GM21529 (cell line): ENCODE data around the gene TRIB2.
"Not testable (repeated sequence)": the region's sequence is repeated elsewhere in the genome, so short reads cannot be mapped to it uniquely, and the experiment has no call there.

Experiments
- ATAC-seq: cut with Tn5 transposase; IDR thresholded peaks from one replicate; pipeline ENCODE4 v1.9.1; 2021; ENCODE audit not compliant: unreplicated experiment

TRIB2 gene

GRCh38 chr2:12716282-12717190 lies at the start of gene TRIB2:
TRIB2 (plus strand) TSS chr2:12716936; CDS start chr2:12718308, 1,372 bp downstream.
- ATAC-seq = peak; percentile 71

DNA sequence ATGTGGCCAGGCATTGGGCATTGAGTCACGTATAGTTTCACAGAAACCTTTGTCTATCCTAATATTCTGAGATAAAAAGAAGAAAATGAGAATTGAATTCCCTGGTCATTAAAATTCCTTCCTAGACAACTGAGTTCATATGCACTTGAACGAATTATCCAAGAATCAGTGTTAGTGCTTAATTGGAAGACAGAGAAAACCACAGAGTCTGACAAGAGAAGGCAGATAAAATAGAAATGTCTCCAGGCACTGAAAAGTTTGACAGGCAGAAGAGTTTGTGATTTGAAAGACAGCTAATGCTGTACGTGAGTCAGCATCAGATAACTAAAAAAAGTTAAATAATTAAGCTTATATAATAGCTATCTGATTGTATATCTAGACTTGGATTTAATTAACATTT lies 47.7 kb upstream of the TRIB2 start:
- ATAC-seq = no peak

DNA sequence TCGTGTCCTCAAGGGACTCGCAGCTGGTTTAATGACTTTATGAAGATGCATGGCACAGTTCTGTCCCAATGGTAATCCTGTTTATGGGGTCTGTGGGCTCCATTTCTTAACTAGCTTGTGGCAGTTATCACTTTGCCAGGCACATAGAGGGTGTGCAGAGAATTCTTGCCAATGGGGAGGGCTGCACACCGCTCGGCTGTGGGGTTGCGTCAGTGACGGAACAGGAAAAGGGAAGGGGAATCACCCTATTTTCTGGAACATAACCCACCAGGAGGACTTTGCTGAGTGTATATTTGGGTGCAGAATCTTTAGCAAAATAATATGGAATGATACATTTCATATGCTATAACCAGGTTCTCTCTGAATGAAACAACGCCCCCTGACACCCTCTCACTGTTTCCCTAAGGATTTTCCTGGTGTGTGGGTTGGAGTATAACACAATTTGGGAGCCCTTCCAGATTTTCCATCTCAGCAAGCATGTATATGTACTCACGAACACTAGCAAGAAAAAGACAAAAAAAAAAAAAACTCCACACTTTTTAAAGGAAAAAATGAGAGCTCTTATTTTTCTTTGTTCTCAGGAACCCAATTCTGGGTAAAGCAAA lies 43.9 kb upstream of the TRIB2 start:
- ATAC-seq = no peak

DNA sequence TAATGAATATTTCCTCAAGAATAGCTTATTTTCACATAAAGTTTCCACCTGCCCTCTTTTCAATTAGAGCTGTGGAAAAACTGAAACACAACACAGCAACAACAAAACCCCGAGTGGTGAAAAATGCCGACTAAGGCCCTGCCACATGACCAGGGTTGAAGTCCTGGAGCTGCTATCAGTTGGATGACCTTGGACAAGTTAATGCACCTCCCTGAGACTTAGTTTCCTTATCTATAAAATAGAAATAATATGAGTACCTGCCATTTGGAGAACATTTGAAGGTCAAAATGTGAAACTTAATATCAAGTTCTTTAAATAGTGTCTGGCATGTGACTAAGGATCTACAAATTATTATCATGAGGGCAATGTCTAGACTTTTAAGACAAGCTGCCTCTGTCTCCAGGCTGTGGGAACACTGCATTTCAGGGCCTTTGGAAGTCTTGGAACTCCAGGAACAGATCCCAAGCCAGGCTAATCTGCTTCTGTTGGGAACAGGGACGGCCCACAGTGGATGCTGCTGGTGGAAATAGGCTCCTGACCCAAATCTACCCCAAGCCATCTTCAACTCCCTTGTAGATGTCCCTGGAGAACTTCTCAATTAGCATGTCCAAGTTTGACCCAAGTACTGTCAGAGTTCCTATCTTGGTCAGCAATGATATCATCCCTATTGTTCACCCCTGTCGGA lies 42.0 kb upstream of the TRIB2 start:
- no peak for ATAC-seq

DNA sequence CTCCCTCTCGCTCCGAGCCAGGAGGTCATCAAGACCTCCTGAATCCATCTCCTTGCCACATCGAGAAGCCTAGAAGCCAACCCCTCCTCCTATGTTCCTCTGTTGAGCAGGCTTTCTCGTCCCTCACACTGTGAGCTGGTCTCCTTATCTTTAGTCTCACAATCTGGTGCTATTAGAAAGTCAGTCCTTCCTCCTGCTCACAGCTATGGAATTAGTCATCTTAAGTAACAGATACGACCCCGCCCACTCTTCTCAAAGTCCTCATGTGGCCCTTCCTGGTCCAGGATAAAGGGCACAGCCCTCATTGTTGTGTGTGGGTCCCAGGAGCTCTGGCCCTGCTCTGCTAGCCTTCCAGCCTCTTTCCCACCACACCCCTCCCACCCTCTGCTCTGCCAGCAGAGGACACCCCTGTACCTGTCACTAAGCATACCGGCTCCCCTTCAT lies 41.4 kb upstream of the TRIB2 start:
- no peak for ATAC-seq

GRCh38 chr2:12675801-12676200 lies 40.9 kb upstream of the TRIB2 start:
- ATAC-seq = no peak

DNA sequence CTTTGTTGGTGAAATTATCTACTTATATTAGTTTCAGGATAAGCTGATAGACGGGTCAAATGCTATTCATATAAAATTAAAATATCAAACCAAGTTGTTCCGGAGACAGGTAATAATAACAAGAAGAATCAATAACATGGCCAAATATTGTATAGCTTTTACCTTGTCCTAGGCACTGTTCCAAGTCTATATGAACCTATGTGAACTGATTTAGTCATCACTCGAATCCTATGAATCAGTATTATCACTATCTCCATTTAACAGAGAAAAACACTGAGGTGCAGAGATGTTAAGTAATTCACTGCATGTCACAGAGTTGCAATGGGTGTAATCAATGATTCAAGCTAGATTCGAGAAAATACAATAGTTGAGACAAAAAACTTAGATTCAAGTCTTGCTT lies 40.0 kb upstream of the TRIB2 start:
- ATAC-seq = no peak

GRCh38 chr2:12678186-12678585 lies 38.5 kb upstream of the TRIB2 start:
- ATAC-seq = no peak

DNA sequence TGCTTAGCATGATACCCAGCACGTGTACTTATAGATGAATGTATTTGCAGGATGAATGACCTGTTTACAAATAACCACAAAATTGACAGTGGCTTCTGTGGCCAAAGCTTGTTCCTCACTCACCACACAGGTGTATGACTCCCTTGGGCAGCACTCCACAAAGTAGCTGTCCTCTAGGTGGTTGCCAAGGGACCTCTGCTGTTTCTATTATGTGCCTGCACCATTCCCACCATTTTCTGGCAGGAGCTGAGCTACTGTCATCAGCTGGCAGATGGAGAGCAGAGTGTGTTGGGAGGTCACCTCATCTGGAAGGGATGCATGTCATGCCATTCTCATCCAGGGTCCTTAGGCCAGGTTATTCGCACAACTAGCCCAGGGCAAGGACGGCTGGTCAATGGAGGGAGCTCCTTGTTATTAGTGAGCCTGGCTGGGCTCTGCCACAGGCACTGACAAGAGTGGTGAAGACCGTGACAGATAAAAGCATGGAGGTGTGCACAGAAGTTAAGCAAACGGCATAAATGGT lies 37.1 kb upstream of the TRIB2 start:
- ATAC-seq = no peak

GRCh38 chr2:12680115-12680514 lies 36.6 kb upstream of the TRIB2 start:
- ATAC-seq = not testable (repeated sequence)

DNA sequence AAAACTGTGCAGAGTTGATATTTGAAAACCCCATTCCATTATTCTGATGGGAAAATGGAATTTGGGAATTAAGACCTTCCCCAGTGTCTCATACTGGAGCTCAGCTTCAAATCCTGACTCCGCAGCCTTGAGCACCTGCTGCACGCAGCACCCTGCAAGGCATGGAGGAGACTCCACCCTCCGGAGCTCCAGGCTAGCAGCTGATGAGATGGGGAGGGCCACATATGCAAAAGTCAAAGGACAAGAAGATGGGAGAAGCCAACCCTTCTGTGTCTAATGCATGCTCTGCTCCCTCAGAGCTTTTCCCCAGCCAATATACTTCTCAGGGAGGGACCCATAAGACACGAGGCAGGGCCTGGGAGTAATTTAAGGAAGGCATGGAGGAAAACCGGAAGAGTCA lies 34.7 kb upstream of the TRIB2 start:
- no peak for ATAC-seq

GRCh38 chr2:12683457-12684100 lies 33.2 kb upstream of the TRIB2 start:
- no peak for ATAC-seq

DNA sequence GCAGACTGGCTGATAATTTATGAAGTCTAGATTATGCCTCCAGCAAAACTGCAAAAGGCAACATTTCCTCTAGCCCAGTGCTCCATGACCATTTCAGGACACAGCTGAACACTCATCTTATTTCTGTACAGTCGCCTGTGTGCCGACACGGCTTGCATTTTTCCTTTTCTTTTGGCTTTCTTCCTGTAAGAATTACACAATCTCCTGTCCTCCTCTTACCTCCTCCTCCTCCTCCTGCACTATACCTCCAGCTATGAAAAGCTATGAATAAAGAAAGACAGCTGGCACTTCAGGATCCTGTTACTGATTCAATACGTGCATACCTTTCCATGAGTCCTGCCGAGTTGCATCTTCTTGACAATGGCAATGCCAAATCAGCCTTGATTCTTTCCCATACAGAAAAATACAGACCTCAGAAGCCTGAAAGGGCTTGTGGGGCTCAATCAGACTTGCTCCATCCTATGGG lies 32.2 kb upstream of the TRIB2 start:
- ATAC-seq = no peak

DNA sequence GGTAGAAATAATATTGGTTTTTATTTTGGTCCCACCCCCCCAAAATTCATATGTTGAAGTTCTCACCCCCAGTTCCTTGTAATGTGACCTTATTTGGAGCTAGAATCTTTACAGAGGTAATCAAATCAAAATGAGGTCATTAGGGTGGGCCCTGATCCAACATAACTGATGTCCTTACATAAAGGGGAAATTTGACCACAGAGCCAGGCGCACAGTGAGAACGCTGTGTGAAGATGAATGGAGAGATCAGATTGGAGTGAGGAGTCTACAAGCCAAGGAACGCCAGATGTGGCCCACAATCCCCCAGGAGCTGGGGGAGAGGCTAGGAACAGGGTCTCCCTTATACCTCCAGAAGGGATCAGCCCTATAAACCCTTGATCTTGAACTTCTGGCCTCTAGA lies 31.6 kb upstream of the TRIB2 start:
- ATAC-seq = no peak

GRCh38 chr2:12685956-12686355 lies 30.8 kb upstream of the TRIB2 start:
- no peak for ATAC-seq

GRCh38 chr2:12686708-12687283 lies 29.9 kb upstream of the TRIB2 start:
- no peak for ATAC-seq

- no peak for ATAC-seq
Observed at GRCh38 chr2:12688091-12688490, 28.6 kb upstream of the TRIB2 start.

GRCh38 chr2:12688893-12689292 lies 27.8 kb upstream of the TRIB2 start:
- ATAC-seq = no peak

DNA sequence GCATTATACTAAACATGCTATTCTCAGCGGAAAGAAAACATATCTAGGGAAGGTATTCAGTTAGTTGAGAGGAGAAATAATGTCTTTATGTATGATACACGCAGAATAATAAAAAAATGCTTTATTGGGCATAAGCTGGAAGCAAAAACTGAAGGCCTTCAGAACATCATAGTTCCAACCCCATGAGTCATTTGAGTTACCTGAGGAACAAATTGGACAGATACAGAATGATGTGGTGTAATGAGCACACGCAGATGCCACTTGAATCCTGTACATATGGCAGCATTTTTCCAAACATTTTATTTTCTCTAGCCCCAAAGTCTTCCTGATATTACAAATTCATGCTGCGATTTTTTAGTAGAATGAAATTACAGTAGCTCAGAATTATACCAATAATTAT lies 23.2 kb upstream of the TRIB2 start:
- ATAC-seq = no peak

GRCh38 chr2:12694990-12695774 lies 21.6 kb upstream of the TRIB2 start:
- ATAC-seq = peak; percentile 91
